GM23338 (cell line): ENCODE results near the gene NAPSA. TPM values are rescaled to one million over a fixed set of nuclear protein-coding genes. Genes with fewer than 3 reads are reported as not detected.

ENCODE experiments used
- ATAC-seq: fragments of 200-7000 bp; cut with Tn5 transposase; 3 replicates; pipeline ENCODE4 v1.9.1; 2020
- DNase-seq: peaks from one replicate; pipeline ENCODE4 v3.0.0-alpha.2; 2015; ENCODE audit warnings: low spot score
- H2AFZ ChIP-seq: fragments of 200-600 bp; sonication (generic); 2 replicates; pipeline ENCODE4 v1.8.0; 2016; ENCODE audit warnings: antibody characterized with exemption, mild to moderate bottlenecking, moderate library complexity
- H3F3A ChIP-seq: fragments of 200-600 bp; sonication (generic); replicated peaks from 2 replicates; pipeline ENCODE4 v1.8.0; 2017; ENCODE audit warnings: antibody characterized with exemption, mixed run types, low read depth
- H3K27ac ChIP-seq: fragments of 200-600 bp; sonication (generic); 2 replicates; pipeline ENCODE4 v1.6.1; 2016; ENCODE audit warnings: low read depth
- H3K27me3 ChIP-seq: fragments of 200-600 bp; sonication (generic); 2 replicates; pipeline ENCODE4 v1.8.0; 2016; ENCODE audit warnings: mild to moderate bottlenecking, mixed run types, moderate library complexity; ENCODE audit not compliant: insufficient read depth
- H3K36me3 ChIP-seq: fragments of 200-600 bp; sonication (generic); 2 replicates; pipeline ENCODE4 v1.8.0; 2016; ENCODE audit warnings: mild to moderate bottlenecking; ENCODE audit not compliant: insufficient read depth
- H3K4me1 ChIP-seq: fragments of 200-600 bp; sonication (generic); 2 replicates; pipeline ENCODE4 v1.8.0; 2016; ENCODE audit warnings: mild to moderate bottlenecking, moderate library complexity; ENCODE audit not compliant: insufficient read depth
- H3K4me2 ChIP-seq: fragments of 200-600 bp; sonication (generic); 2 replicates; pipeline ENCODE4 v1.7.1; 2017; ENCODE audit warnings: mixed run types
- H3K4me3 ChIP-seq: fragments of 200-600 bp; sonication (generic); 2 replicates; pipeline ENCODE4 v1.6.1; 2016; ENCODE audit warnings: mixed run types
- H3K79me2 ChIP-seq: fragments of 200-600 bp; sonication (generic); replicated peaks from 2 replicates; pipeline ENCODE4 v1.8.0; 2017; ENCODE audit warnings: mild to moderate bottlenecking; ENCODE audit not compliant: insufficient read depth
- H3K9me2 ChIP-seq: fragments of 200-600 bp; sonication (generic); 2 replicates; pipeline ENCODE4 v1.8.0; 2017; ENCODE audit not compliant: insufficient read depth
- H4K20me1 ChIP-seq: fragments of 200-600 bp; sonication (generic); replicated peaks from 2 replicates; pipeline ENCODE4 v1.8.0; 2017; ENCODE audit warnings: mild to moderate bottlenecking; ENCODE audit not compliant: insufficient read depth
- H3K27ac Mint-ChIP-seq: 2 replicates; pipeline ENCODE4 v1.8.0; 2020; ENCODE audit warnings: inconsistent platforms, mild to moderate bottlenecking, moderate library complexity, mixed read lengths
- H3K27me3 Mint-ChIP-seq: 3 replicates; pipeline ENCODE4 v1.8.0; 2022; ENCODE audit warnings: low read depth, mild to moderate bottlenecking, moderate library complexity, mixed read lengths, inconsistent platforms; ENCODE audit not compliant: insufficient read depth, poor library complexity
- H3K36me3 Mint-ChIP-seq: 3 replicates; pipeline ENCODE4 v1.8.0; 2021; ENCODE audit warnings: low read depth, mild to moderate bottlenecking, inconsistent platforms, moderate library complexity, mixed read lengths
- H3K4me1 Mint-ChIP-seq: 3 replicates; pipeline ENCODE4 v1.8.0; 2020; ENCODE audit warnings: mild to moderate bottlenecking, inconsistent platforms, mixed read lengths
- H3K4me3 Mint-ChIP-seq: 3 replicates; pipeline ENCODE4 v1.8.0; 2021; ENCODE audit warnings: moderate library complexity, mild to moderate bottlenecking, inconsistent platforms, mixed read lengths
- H3K9me3 Mint-ChIP-seq: 3 replicates; pipeline ENCODE4 v1.8.0; 2020; ENCODE audit warnings: moderate library complexity, mild to moderate bottlenecking, inconsistent platforms, mixed read lengths
- CREB1 ChIP-seq: fragments of 250-450 bp; sonication (Bioruptor Pico); IDR thresholded peaks from 2 replicates; pipeline ENCODE4 v1.5.0; 2020; ENCODE audit warnings: low read depth, mild to moderate bottlenecking, moderate library complexity
- CTCF ChIP-seq, 2 experiments: fragments of 200-600 bp in 1 of 2; sonication (generic) in 1 of 2; conservative IDR thresholded peaks; 2 replicates each; pipeline versions ENCODE4 v1.5.1 to v1.6.1; 2016 to 2017; ENCODE audit warnings: antibody characterized with exemption in 2 of 2, low read depth in 2 of 2, mild to moderate bottlenecking in 2 of 2, moderate library complexity in 1 of 2
- ETS1 ChIP-seq: IDR thresholded peaks from 2 replicates; pipeline ENCODE4 v1.6.1; 2016; ENCODE audit warnings: antibody characterized with exemption
- EZH2 ChIP-seq: fragments of 200-600 bp; sonication (generic); IDR thresholded peaks from one replicate; pipeline ENCODE4 v1.8.0; 2017; ENCODE audit warnings: antibody characterized with exemption, mild to moderate bottlenecking, low read depth; ENCODE audit not compliant: unreplicated experiment
- EZH2phosphoT487 ChIP-seq: fragments of 200-600 bp; sonication (generic); IDR thresholded peaks from one replicate; pipeline ENCODE4 v1.8.1; 2018; ENCODE audit warnings: antibody characterized with exemption; ENCODE audit not compliant: unreplicated experiment
- JUNB ChIP-seq: IDR thresholded peaks from one replicate; pipeline ENCODE4 v1.6.1; 2016; ENCODE audit warnings: antibody characterized with exemption; ENCODE audit not compliant: unreplicated experiment
- NANOG ChIP-seq: IDR thresholded peaks from 2 replicates; pipeline ENCODE4 v1.6.1; 2016; ENCODE audit warnings: antibody characterized with exemption, borderline replicate concordance
- POLR2AphosphoS5 ChIP-seq: IDR thresholded peaks from 2 replicates; pipeline ENCODE4 v1.6.1; 2016; ENCODE audit warnings: antibody characterized with exemption, low read depth
- REST ChIP-seq: IDR thresholded peaks from one replicate; pipeline ENCODE4 v1.6.1; 2018; ENCODE audit warnings: antibody characterized with exemption; ENCODE audit not compliant: unreplicated experiment
- STAT1 ChIP-seq: IDR thresholded peaks from one replicate; pipeline ENCODE4 v1.6.1; 2016; ENCODE audit warnings: antibody characterized with exemption; ENCODE audit not compliant: unreplicated experiment
- ZNF114 ChIP-seq: fragments of 250-450 bp; sonication (Bioruptor Pico); IDR thresholded peaks from 2 replicates; pipeline ENCODE4 v1.5.0; 2020; ENCODE audit warnings: mild to moderate bottlenecking, moderate library complexity
- ZNF331 ChIP-seq: fragments of 250-450 bp; sonication (Bioruptor Pico); IDR thresholded peaks from 2 replicates; pipeline ENCODE4 v1.5.0; 2020; ENCODE audit warnings: low read depth, mild to moderate bottlenecking, moderate library complexity
- polyA plus RNA-seq: library from polyadenylated mRNA; unstranded; fragments of >200 nt; fragmentation: Nextera tagmentation; extraction: Ambion mirVana; gene quantifications from 2 replicates; pipeline ENCODE4 v1.2.1, GENCODE V29; 2016
- total RNA-seq: library from RNA; depleted of rRNA; stranded (reverse); fragments of >200 nt; shearing (Covaris generic); gene quantifications from 2 replicates; pipeline ENCODE4 v1.2.3, GENCODE V29; 2014
- TF ChIP-seq, protein P1 (sequence below): fragments of 250-450 bp; sonication (Bioruptor Pico); IDR thresholded peaks from 2 replicates; pipeline ENCODE4 v1.5.0; 2020; ENCODE audit warnings: mild to moderate bottlenecking, moderate library complexity

NAPSA gene
- total and polyA plus RNA-seq, 2 experiments from 2014 or later, result 0.14 to 0.99 TPM

DNA sequence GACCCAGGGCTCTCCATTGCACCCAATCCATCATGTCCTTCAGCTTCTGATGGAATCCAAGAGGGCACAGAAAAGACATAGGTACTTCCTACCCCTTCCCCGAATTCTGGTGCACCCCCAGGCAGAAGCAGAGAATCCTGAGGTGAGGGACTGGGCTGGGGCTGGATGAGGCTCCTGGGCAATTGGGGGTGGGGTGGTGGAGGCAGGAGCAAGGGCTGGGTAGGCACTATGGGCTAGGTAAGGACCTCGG is 33.5 kb downstream of the NAPSA start:
- no peaks in the 10 kb centered on the region for H3K4me1 Mint-ChIP-seq
- H3K36me3 Mint-ChIP-seq, result peaks cover 56% of the 10 kb centered on the region
- peak overlapping the region; percentile 100 for H3K27ac ChIP-seq
- H3K4me3 Mint-ChIP-seq, result no peak overlapping the region
- H2AFZ ChIP-seq, result no peak overlapping the region
- H3K4me1 ChIP-seq, result peaks cover 21% of the 10 kb centered on the region
- TF ChIP-seq EZH2, result no peak
- TF ChIP-seq CREB1 (CRISPR knock-in tag), result no peak
- TF ChIP-seq JUNB, result no peak
- TF ChIP-seq ZNF331, result no peak
- TF ChIP-seq CTCF (conservative IDR thresholded peaks at IDR 0.05; ENCODE audit: low read depth in 2 of 2), result no peak
- TF ChIP-seq REST, result no peak
- no peak for TF ChIP-seq ZNF114 (CRISPR knock-in tag)
- TF ChIP-seq, protein P1, sequence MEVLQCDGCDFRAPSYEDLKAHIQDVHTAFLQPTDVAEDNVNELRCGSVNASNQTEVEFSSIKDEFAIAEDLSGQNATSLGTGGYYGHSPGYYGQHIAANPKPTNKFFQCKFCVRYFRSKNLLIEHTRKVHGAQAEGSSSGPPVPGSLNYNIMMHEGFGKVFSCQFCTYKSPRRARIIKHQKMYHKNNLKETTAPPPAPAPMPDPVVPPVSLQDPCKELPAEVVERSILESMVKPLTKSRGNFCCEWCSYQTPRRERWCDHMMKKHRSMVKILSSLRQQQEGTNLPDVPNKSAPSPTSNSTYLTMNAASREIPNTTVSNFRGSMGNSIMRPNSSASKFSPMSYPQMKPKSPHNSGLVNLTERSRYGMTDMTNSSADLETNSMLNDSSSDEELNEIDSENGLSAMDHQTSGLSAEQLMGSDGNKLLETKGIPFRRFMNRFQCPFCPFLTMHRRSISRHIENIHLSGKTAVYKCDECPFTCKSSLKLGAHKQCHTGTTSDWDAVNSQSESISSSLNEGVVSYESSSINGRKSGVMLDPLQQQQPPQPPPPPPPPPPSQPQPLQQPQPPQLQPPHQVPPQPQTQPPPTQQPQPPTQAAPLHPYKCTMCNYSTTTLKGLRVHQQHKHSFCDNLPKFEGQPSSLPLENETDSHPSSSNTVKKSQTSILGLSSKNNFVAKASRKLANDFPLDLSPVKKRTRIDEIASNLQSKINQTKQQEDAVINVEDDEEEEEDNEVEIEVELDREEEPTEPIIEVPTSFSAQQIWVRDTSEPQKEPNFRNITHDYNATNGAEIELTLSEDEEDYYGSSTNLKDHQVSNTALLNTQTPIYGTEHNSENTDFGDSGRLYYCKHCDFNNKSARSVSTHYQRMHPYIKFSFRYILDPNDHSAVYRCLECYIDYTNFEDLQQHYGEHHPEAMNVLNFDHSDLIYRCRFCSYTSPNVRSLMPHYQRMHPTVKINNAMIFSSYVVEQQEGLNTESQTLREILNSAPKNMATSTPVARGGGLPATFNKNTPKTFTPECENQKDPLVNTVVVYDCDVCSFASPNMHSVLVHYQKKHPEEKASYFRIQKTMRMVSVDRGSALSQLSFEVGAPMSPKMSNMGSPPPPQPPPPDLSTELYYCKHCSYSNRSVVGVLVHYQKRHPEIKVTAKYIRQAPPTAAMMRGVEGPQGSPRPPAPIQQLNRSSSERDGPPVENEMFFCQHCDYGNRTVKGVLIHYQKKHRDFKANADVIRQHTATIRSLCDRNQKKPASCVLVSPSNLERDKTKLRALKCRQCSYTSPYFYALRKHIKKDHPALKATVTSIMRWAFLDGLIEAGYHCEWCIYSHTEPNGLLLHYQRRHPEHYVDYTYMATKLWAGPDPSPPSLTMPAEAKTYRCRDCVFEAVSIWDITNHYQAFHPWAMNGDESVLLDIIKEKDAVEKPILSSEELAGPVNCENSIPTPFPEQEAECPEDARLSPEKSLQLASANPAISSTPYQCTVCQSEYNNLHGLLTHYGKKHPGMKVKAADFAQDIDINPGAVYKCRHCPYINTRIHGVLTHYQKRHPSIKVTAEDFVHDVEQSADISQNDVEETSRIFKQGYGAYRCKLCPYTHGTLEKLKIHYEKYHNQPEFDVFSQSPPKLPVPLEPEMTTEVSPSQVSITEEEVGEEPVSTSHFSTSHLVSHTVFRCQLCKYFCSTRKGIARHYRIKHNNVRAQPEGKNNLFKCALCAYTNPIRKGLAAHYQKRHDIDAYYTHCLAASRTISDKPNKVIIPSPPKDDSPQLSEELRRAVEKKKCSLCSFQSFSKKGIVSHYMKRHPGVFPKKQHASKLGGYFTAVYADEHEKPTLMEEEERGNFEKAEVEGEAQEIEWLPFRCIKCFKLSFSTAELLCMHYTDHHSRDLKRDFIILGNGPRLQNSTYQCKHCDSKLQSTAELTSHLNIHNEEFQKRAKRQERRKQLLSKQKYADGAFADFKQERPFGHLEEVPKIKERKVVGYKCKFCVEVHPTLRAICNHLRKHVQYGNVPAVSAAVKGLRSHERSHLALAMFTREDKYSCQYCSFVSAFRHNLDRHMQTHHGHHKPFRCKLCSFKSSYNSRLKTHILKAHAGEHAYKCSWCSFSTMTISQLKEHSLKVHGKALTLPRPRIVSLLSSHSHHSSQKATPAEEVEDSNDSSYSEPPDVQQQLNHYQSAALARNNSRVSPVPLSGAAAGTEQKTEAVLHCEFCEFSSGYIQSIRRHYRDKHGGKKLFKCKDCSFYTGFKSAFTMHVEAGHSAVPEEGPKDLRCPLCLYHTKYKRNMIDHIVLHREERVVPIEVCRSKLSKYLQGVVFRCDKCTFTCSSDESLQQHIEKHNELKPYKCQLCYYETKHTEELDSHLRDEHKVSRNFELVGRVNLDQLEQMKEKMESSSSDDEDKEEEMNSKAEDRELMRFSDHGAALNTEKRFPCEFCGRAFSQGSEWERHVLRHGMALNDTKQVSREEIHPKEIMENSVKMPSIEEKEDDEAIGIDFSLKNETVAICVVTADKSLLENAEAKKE (CRISPR knock-in tag), result no peak
- no peak for TF ChIP-seq NANOG
- TF ChIP-seq EZH2phosphoT487, result no peak
- TF ChIP-seq ETS1, result no peak
- TF ChIP-seq POLR2AphosphoS5, result no peak
- TF ChIP-seq STAT1, result no peak
- no peak overlapping the region for H3K27ac Mint-ChIP-seq
- 0 out of 2 replicates have a peak, but pooled peaks cover 3% of the 10 kb centered on the region for H3K9me2 ChIP-seq
- peaks cover 13% of the 10 kb centered on the region for H3K79me2 ChIP-seq
- H3K4me3 ChIP-seq, result peak overlapping the region; percentile 88
- DNase-seq, result no peak
- H3K4me2 ChIP-seq, result peak overlapping the region; percentile 98
- no peak for ATAC-seq
- H3K27me3 Mint-ChIP-seq, result peaks cover 17% of the 10 kb centered on the region
- peaks cover 85% of the 10 kb centered on the region for H3K9me3 Mint-ChIP-seq
- H3K27me3 ChIP-seq, result peaks cover 20% of the 10 kb centered on the region
- H3F3A ChIP-seq, result peaks cover 21% of the 10 kb centered on the region
- no peaks in the 10 kb centered on the region for H3K36me3 ChIP-seq
- peaks cover 7% of the 10 kb centered on the region; the same call in 1 of the 2 replicates for H4K20me1 ChIP-seq
